Parathyroid adenoma (tissue), 2 donors: Measurements from ENCODE around the gene APOD.
"Not testable (repeated sequence)": the region's sequence is repeated elsewhere in the genome, so short reads cannot be mapped to it uniquely, and the experiment has no call there.

ENCODE experiments used
- H2AFZ ChIP-seq: fragments of 300-600 bp; sonication (generic); one replicate; pipeline ENCODE4 v1.7.0; 2017; ENCODE audit warnings: antibody characterized with exemption, mild to moderate bottlenecking
- H3K27ac ChIP-seq: fragments of 300-600 bp; sonication (generic); one replicate; pipeline ENCODE4 v1.7.0; 2017
- H3K27me3 ChIP-seq: fragments of 300-600 bp; sonication (generic); one replicate; pipeline ENCODE4 v1.7.0; 2017; ENCODE audit warnings: low read length; ENCODE audit not compliant: control insufficient read depth, insufficient read depth
- H3K36me3 ChIP-seq: fragments of 300-600 bp; sonication (generic); one replicate; pipeline ENCODE4 v1.7.0; 2017; ENCODE audit warnings: low read length; ENCODE audit not compliant: control insufficient read depth, insufficient read depth
- H3K4me1 ChIP-seq: fragments of 300-600 bp; sonication (generic); one replicate; pipeline ENCODE4 v1.7.0; 2017; ENCODE audit warnings: control low read depth
- H3K4me2 ChIP-seq: fragments of 300-600 bp; sonication (generic); one replicate; pipeline ENCODE4 v1.7.0; 2017; ENCODE audit warnings: low read length
- H3K4me3 ChIP-seq: fragments of 300-600 bp; sonication (generic); one replicate; pipeline ENCODE4 v1.7.0; 2017; ENCODE audit warnings: low read depth, low read length
- H3K79me2 ChIP-seq: fragments of 300-600 bp; sonication (generic); one replicate; pipeline ENCODE4 v1.7.0; 2017; ENCODE audit warnings: control low read depth
- H3K9ac ChIP-seq: fragments of 300-600 bp; sonication (generic); one replicate; pipeline ENCODE4 v1.7.0; 2017; ENCODE audit warnings: mild to moderate bottlenecking
- H3K9me3 ChIP-seq: fragments of 300-600 bp; sonication (generic); one replicate; pipeline ENCODE4 v1.7.0; 2017; ENCODE audit warnings: low read length; ENCODE audit not compliant: control insufficient read depth
- CTCF ChIP-seq: fragments of 300-600 bp; sonication (generic); IDR thresholded peaks from one replicate; pipeline ENCODE4 v1.7.0; 2017; ENCODE audit warnings: antibody characterized with exemption, mild to moderate bottlenecking
- donor health status: primary hyperparathyroidism.

The APOD gene

GRCh38 chr3:195583831-195584542 is at the start of gene APOD:
TSS of gene APOD (minus strand) at chr3:195583940. CDS start at chr3:195579461, 4,479 bp downstream.
- Histone ChIP-seq H3K4me1 (no peaks in the 10 kb centered on the region), H3K79me2 (no peaks in the 10 kb centered on the region), H3K27ac (no peak within 1 kb of the TSS), H3K9me3 (no peaks in the 10 kb centered on the region), H3K9ac (no peak within 1 kb of the TSS), H2AFZ (no peak within 1 kb of the TSS), H3K4me3 (no peak within 1 kb of the TSS), H3K4me2 (no peak within 1 kb of the TSS), H3K36me3 (no peaks in the 10 kb centered on the region), H3K27me3 (no peaks in the 10 kb centered on the region)
- no peak for TF ChIP-seq CTCF

- not testable (repeated sequence) for H3K9me3 ChIP-seq, H3K4me3 ChIP-seq, H2AFZ ChIP-seq, H3K36me3 ChIP-seq, H3K27ac ChIP-seq, H3K4me2 ChIP-seq, H3K27me3 ChIP-seq, H3K79me2 ChIP-seq, H3K9ac ChIP-seq, H3K4me1 ChIP-seq
Observed at GRCh38 chr3:195633351-195633750, 49.6 kb upstream of the APOD start.

- not testable (repeated sequence) for H3K4me1 ChIP-seq, H3K27me3 ChIP-seq, H3K4me2 ChIP-seq, H3K4me3 ChIP-seq, H3K79me2 ChIP-seq, H3K9ac ChIP-seq, H2AFZ ChIP-seq, H3K36me3 ChIP-seq, H3K27ac ChIP-seq, H3K9me3 ChIP-seq
Observed at GRCh38 chr3:195632501-195633185, 48.9 kb upstream of the APOD start.

- H3K27ac ChIP-seq, H3K27me3 ChIP-seq, H3K79me2 ChIP-seq, H3K9ac ChIP-seq, H3K4me1 ChIP-seq, H3K4me2 ChIP-seq, H3K4me3 ChIP-seq, H2AFZ ChIP-seq, H3K9me3 ChIP-seq, H3K36me3 ChIP-seq: not testable (repeated sequence)
Observed at GRCh38 chr3:195632046-195632445, 48.3 kb upstream of the APOD start.

GRCh38 chr3:195630938-195631495 is 47.3 kb upstream of the APOD start:
- H3K79me2 ChIP-seq, H3K4me2 ChIP-seq, H3K4me3 ChIP-seq, H3K27me3 ChIP-seq, H3K4me1 ChIP-seq, H3K9ac ChIP-seq, H3K27ac ChIP-seq, H3K9me3 ChIP-seq, H2AFZ ChIP-seq, H3K36me3 ChIP-seq: not testable (repeated sequence)

- H3K36me3 ChIP-seq, H3K4me1 ChIP-seq, H3K9ac ChIP-seq, H3K27me3 ChIP-seq, H3K79me2 ChIP-seq, H2AFZ ChIP-seq, H3K9me3 ChIP-seq, H3K4me3 ChIP-seq, H3K4me2 ChIP-seq, H3K27ac ChIP-seq: not testable (repeated sequence)
Observed at GRCh38 chr3:195630086-195630917, 46.6 kb upstream of the APOD start.

GRCh38 chr3:195629682-195630081 is 45.9 kb upstream of the APOD start:
- not testable (repeated sequence) for H3K4me2 ChIP-seq, H3K36me3 ChIP-seq, H3K4me1 ChIP-seq, H3K4me3 ChIP-seq, H3K9me3 ChIP-seq, H3K27me3 ChIP-seq, H3K27ac ChIP-seq, H3K79me2 ChIP-seq, H2AFZ ChIP-seq, H3K9ac ChIP-seq

- H3K27ac ChIP-seq, H3K27me3 ChIP-seq, H3K4me3 ChIP-seq, H3K9ac ChIP-seq, H3K4me2 ChIP-seq, H2AFZ ChIP-seq, H3K9me3 ChIP-seq, H3K79me2 ChIP-seq, H3K36me3 ChIP-seq, H3K4me1 ChIP-seq: not testable (repeated sequence)
Observed at GRCh38 chr3:195628386-195628920, 44.7 kb upstream of the APOD start.

GRCh38 chr3:195627515-195628385 is 44.0 kb upstream of the APOD start:
- not testable (repeated sequence) for H2AFZ ChIP-seq, H3K9ac ChIP-seq, H3K4me1 ChIP-seq, H3K27ac ChIP-seq, H3K27me3 ChIP-seq, H3K36me3 ChIP-seq, H3K9me3 ChIP-seq, H3K4me3 ChIP-seq, H3K4me2 ChIP-seq, H3K79me2 ChIP-seq
